Liver (tissue), 9 donors: Measurements from ENCODE around the gene OAS1. TPM values are rescaled to one million over a fixed set of nuclear protein-coding genes. Genes with fewer than 3 reads are reported as not detected.

Source experiments
- DNase-seq: peaks from one replicate; pipeline ENCODE4 v3.0.0-alpha.2; 2017; ENCODE audit warnings: low spot score
- H3K27ac ChIP-seq, 2 donors: one replicate each; pipeline ENCODE4 v1.7.0; 2013; ENCODE audit warnings: inconsistent platforms in 2 of 2, low read length in 2 of 2, control low read depth in 1 of 2, low read depth in 1 of 2, mild to moderate bottlenecking in 1 of 2
- H3K27me3 ChIP-seq, 4 donors: one replicate each; pipeline versions ENCODE4 v1.6.1 to v1.7.0; 2013; ENCODE audit warnings: low read length in 3 of 4, inconsistent platforms in 1 of 4, mild to moderate bottlenecking in 1 of 4, moderate library complexity in 1 of 4; ENCODE audit not compliant: control insufficient read depth in 4 of 4, insufficient read depth in 4 of 4
- H3K36me3 ChIP-seq, 4 donors: one replicate each; pipeline versions ENCODE4 v1.6.1 to v1.7.0; 2013; ENCODE audit warnings: low read length in 3 of 4, mild to moderate bottlenecking in 3 of 4, low read depth in 1 of 4, moderate library complexity in 1 of 4; ENCODE audit not compliant: control insufficient read depth in 4 of 4, insufficient read depth in 3 of 4
- H3K4me1 ChIP-seq, 4 donors: one replicate each; pipeline versions ENCODE4 v1.6.1 to v1.7.0; 2013; ENCODE audit warnings: low read length in 3 of 4, mild to moderate bottlenecking in 3 of 4, moderate library complexity in 1 of 4; ENCODE audit not compliant: control insufficient read depth in 4 of 4, insufficient read depth in 4 of 4
- H3K4me3 ChIP-seq, 3 donors: one replicate each; pipeline versions ENCODE4 v1.6.1 to v1.7.0; 2013; ENCODE audit warnings: low read length in 3 of 3, control low read depth in 1 of 3, low read depth in 1 of 3, mild to moderate bottlenecking in 1 of 3
- H3K9ac ChIP-seq, 2 donors: one replicate each; pipeline ENCODE4 v1.7.0; 2013; ENCODE audit warnings: low read length in 2 of 2, mild to moderate bottlenecking in 2 of 2, moderate library complexity in 2 of 2, control low read depth in 1 of 2, low read depth in 1 of 2
- H3K9me3 ChIP-seq, 4 donors: one replicate each; pipeline versions ENCODE4 v1.6.1 to v1.7.0; 2013; ENCODE audit warnings: low read length in 3 of 4; ENCODE audit not compliant: control insufficient read depth in 4 of 4
- ATF3 ChIP-seq: IDR thresholded peaks from 2 replicates; pipeline ENCODE4 v1.6.1; 2016; ENCODE audit warnings: antibody characterized with exemption
- CTCF ChIP-seq: fragments of 150-350 bp; IDR thresholded peaks from 2 replicates; pipeline ENCODE4 v1.5.1; 2017; ENCODE audit warnings: improper control_type of control experiment, low read depth, low read length; ENCODE audit not compliant: missing input control
- EGR1 ChIP-seq, 2 donors: IDR thresholded peaks; 2 replicates each; pipeline ENCODE4 v1.6.1; 2016 to 2018; ENCODE audit warnings: antibody characterized with exemption in 2 of 2, low read depth in 2 of 2
- FOXA1 ChIP-seq: IDR thresholded peaks from 2 replicates; pipeline ENCODE4 v1.6.1; 2016; ENCODE audit warnings: antibody characterized with exemption
- FOXA2 ChIP-seq: IDR thresholded peaks from 2 replicates; pipeline ENCODE4 v1.6.1; 2016; ENCODE audit warnings: antibody characterized with exemption
- GABPA ChIP-seq, 2 donors: IDR thresholded peaks in 1 of 2; conservative IDR thresholded peaks in 1 of 2; 2 replicates each; pipeline ENCODE4 v1.6.1; 2016; ENCODE audit warnings: antibody characterized with exemption in 2 of 2, mild to moderate bottlenecking in 1 of 2, moderate library complexity in 1 of 2
- HNF4G ChIP-seq: IDR thresholded peaks from 2 replicates; pipeline ENCODE4 v1.6.1; 2016; ENCODE audit warnings: antibody characterized with exemption
- JUND ChIP-seq, 2 donors: IDR thresholded peaks; 2 replicates each; pipeline ENCODE4 v1.6.1; 2016; ENCODE audit warnings: antibody characterized with exemption in 2 of 2
- MAX ChIP-seq: IDR thresholded peaks from 2 replicates; pipeline ENCODE4 v1.6.1; 2016; ENCODE audit warnings: antibody characterized with exemption
- NR2F2 ChIP-seq: IDR thresholded peaks from 2 replicates; pipeline ENCODE4 v1.6.1; 2016; ENCODE audit warnings: antibody characterized with exemption
- RAD21 ChIP-seq, 2 donors: IDR thresholded peaks; 2 replicates each; pipeline ENCODE4 v1.6.1; 2016; ENCODE audit warnings: antibody characterized with exemption in 2 of 2, mild to moderate bottlenecking in 2 of 2
- REST ChIP-seq: IDR thresholded peaks from 2 replicates; pipeline ENCODE4 v1.6.1; 2016; ENCODE audit warnings: antibody characterized with exemption, mild to moderate bottlenecking
- RXRA ChIP-seq, 2 donors: IDR thresholded peaks; 2 replicates each; pipeline ENCODE4 v1.6.1; 2017 to 2018; ENCODE audit warnings: antibody characterized with exemption in 2 of 2, mild to moderate bottlenecking in 1 of 2
- SP1 ChIP-seq: IDR thresholded peaks from 2 replicates; pipeline ENCODE4 v1.6.1; 2018; ENCODE audit warnings: antibody characterized with exemption, mild to moderate bottlenecking
- TAF1 ChIP-seq: conservative IDR thresholded peaks from 2 replicates; pipeline ENCODE4 v1.6.1; 2016; ENCODE audit warnings: antibody characterized with exemption, mild to moderate bottlenecking
- YY1 ChIP-seq: IDR thresholded peaks from 2 replicates; pipeline ENCODE4 v1.6.1; 2016; ENCODE audit warnings: antibody characterized with exemption, mild to moderate bottlenecking
- ZBTB33 ChIP-seq: IDR thresholded peaks from 2 replicates; pipeline ENCODE4 v1.6.1; 2016; ENCODE audit warnings: antibody characterized with exemption
- WGBS: extraction: QIAGEN DNeasy Blood & Tissue Kit; methylation state at CpG from one replicate; pipeline ENCODE4 v1.1.7; 2013; 5-methylcytosine and 5-hydroxymethylcytosine counted together
- polyA plus RNA-seq, 2 donors: library from polyadenylated mRNA; stranded (reverse) in 1 of 2; unstranded in 1 of 2; fragments of 200-250 nt in 1 of 2; fragments of >200 nt in 1 of 2; fragmentation: Nextera tagmentation in 1 of 2; extraction: Ambion mirVana in 1 of 2; gene quantifications; one replicate each; pipeline versions ENCODE4 v1.2.1 to v1.2.3, GENCODE V29; 2013 to 2015
- total RNA-seq, 2 donors: library from RNA; depleted of rRNA; stranded (reverse); fragments of >200 nt; gene quantifications; one replicate each; pipeline ENCODE4 v1.2.3, GENCODE V29; 2014
- donor health status: healthy.
- donor health status: healthy.
- donor health status: healthy.
- donor health status: healthy.
- donor health status: healthy.

The OAS1 gene
- total and polyA plus RNA-seq, 4 donors, result 20.5 to 26.0 (median 23.4) TPM

GRCh38 chr12:112875608-112876007, 31.2 kb upstream of the OAS1 start:
- Histone ChIP-seq H3K27ac (no peak overlapping the region), H3K4me1 (no peaks in the 10 kb centered on the region), H3K9ac (no peak overlapping the region), H3K4me3 (no peak overlapping the region), H3K27me3 (peaks cover 0 to 1% (median 0%) of the 10 kb centered on the region in 4 donors), H3K36me3 (no peaks in the 10 kb centered on the region), H3K9me3 (no peaks in the 10 kb centered on the region)
- no peak for TF ChIP-seq RXRA (IDR thresholded peaks at IDR 0.05)
- TF ChIP-seq YY1, result no peak
- no peak for TF ChIP-seq RAD21 (IDR thresholded peaks at IDR 0.05)
- TF ChIP-seq ZBTB33, result no peak
- no peak for TF ChIP-seq FOXA2
- no peak for TF ChIP-seq GABPA (IDR thresholded peaks at IDR 0.05 in 1 of 2, conservative IDR thresholded peaks at IDR 0.05 in 1 of 2)
- TF ChIP-seq ATF3, result no peak
- no peak for TF ChIP-seq CTCF
- TF ChIP-seq REST, result no peak
- no peak for TF ChIP-seq MAX
- no peak for TF ChIP-seq NR2F2
- no peak for TF ChIP-seq EGR1 (IDR thresholded peaks at IDR 0.05; ENCODE audit: low read depth in 2 of 2)
- no peak for TF ChIP-seq FOXA1
- no peak for DNase-seq
- 39% methylated on average over 5 of the region's 5 CpGs for WGBS

- WGBS, result 48% methylated on average over 11 of the region's 11 CpGs
- Histone ChIP-seq H3K27ac (no peak overlapping the region), H3K9ac (no peak overlapping the region), H3K27me3 (peaks cover 0 to 1% (median 0%) of the 10 kb centered on the region in 4 donors), H3K4me3 (no peak overlapping the region), H3K9me3 (no peaks in the 10 kb centered on the region), H3K36me3 (no peaks in the 10 kb centered on the region), H3K4me1 (no peaks in the 10 kb centered on the region)
- DNase-seq, result no peak
- no peak for TF ChIP-seq RAD21 (IDR thresholded peaks at IDR 0.05)
- TF ChIP-seq HNF4G, result no peak
- no peak for TF ChIP-seq EGR1 (IDR thresholded peaks at IDR 0.05; ENCODE audit: low read depth in 2 of 2)
- TF ChIP-seq FOXA2, result no peak
- TF ChIP-seq CTCF, result no peak
- no peak for TF ChIP-seq TAF1
- TF ChIP-seq SP1, result no peak
- no peak for TF ChIP-seq MAX
- TF ChIP-seq JUND (IDR thresholded peaks at IDR 0.05), result no peak
- no peak for TF ChIP-seq FOXA1
- no peak for TF ChIP-seq ZBTB33
- TF ChIP-seq YY1, result no peak
- no peak for TF ChIP-seq GABPA (IDR thresholded peaks at IDR 0.05 in 1 of 2, conservative IDR thresholded peaks at IDR 0.05 in 1 of 2)
- TF ChIP-seq RXRA (IDR thresholded peaks at IDR 0.05), result no peak
- TF ChIP-seq ATF3, result no peak
- TF ChIP-seq NR2F2, result no peak
Measured at GRCh38 chr12:112876506-112876905, 30.3 kb upstream of the OAS1 start.
